HEK293 (cell line): ENCODE data around the gene NELL1.

Experiments
- CTCF ChIA-PET: fragments of 350-600 bp; formaldehyde crosslinking; extraction: SDS; loops from one replicate; lab custom pipeline; 2021; ENCODE audit warnings: antibody characterized with exemption; lab: Yijun Ruan, JAX
- POLR2A ChIA-PET: fragments of 300-600 bp; formaldehyde crosslinking; extraction: SDS; loops from one replicate; lab custom pipeline; 2020; ENCODE audit warnings: antibody characterized with exemption, inconsistent platforms; lab: Yijun Ruan, JAX
- H3K27ac ChIP-seq: fragments of 200-500 bp; sonication (Bioruptor generic); 2 replicates; pipeline ENCODE4 v1.5.1; 2014; ENCODE audit warnings: low read depth, low read length, control low read depth, inconsistent platforms; ENCODE audit errors: extremely low read depth
- H3K36me3 ChIP-seq, 2 experiments: fragments of 200-500 bp in 1 of 2; sonication (Bioruptor generic) in 1 of 2; 1 replicate in 1 of 2; 2 replicates in 1 of 2; pipeline ENCODE4 v1.5.1; 2014 to 2017; ENCODE audit warnings: inconsistent platforms in 2 of 2, low read length in 2 of 2; ENCODE audit not compliant: control insufficient read depth in 2 of 2, insufficient read depth in 1 of 2
- H3K4me1 ChIP-seq: fragments of 200-500 bp; sonication (Bioruptor generic); 2 replicates; pipeline ENCODE4 v1.5.1; 2014; ENCODE audit warnings: mild to moderate bottlenecking, low read length, inconsistent platforms; ENCODE audit not compliant: control insufficient read depth, insufficient read depth
- H3K4me3 ChIP-seq: 2 replicates; pipeline ENCODE4 v1.5.1; 2011; ENCODE audit warnings: low read depth, mild to moderate bottlenecking, control low read depth, low read length, moderate library complexity
- H3K9me3 ChIP-seq: fragments of 200-500 bp; sonication (Bioruptor generic); 2 replicates; pipeline ENCODE4 v1.5.1; 2014; ENCODE audit warnings: low read depth, low read length, inconsistent platforms; ENCODE audit not compliant: control insufficient read depth, insufficient read depth
- HOXD13 ChIP-seq: sonication (generic); formaldehyde crosslinking; IDR thresholded peaks from 2 replicates; pipeline ENCODE4 v1.8.0; 2022; ENCODE audit warnings: missing genetic modification reagents, borderline replicate concordance
- KLF8 ChIP-seq: fragments of 450-650 bp; formaldehyde crosslinking; IDR thresholded peaks from 2 replicates; pipeline ENCODE4 v1.5.1; 2016; ENCODE audit warnings: missing biosample characterization, missing genetic modification characterization
- KLF9 ChIP-seq: fragments of 450-650 bp; formaldehyde crosslinking; IDR thresholded peaks from 2 replicates; pipeline ENCODE4 v1.5.1; 2016; ENCODE audit warnings: missing biosample characterization, missing genetic modification characterization, low read depth
- REST ChIP-seq: fragments of 450-650 bp; formaldehyde crosslinking; IDR thresholded peaks from 2 replicates; pipeline ENCODE4 v1.5.1; 2016; ENCODE audit warnings: missing biosample characterization, missing genetic modification characterization
- SCRT2 ChIP-seq: fragments of 450-650 bp; formaldehyde crosslinking; IDR thresholded peaks from 2 replicates; pipeline ENCODE4 v1.5.1; 2016; ENCODE audit warnings: missing biosample characterization, missing genetic modification characterization
- SP2 ChIP-seq: fragments of 450-650 bp; formaldehyde crosslinking; IDR thresholded peaks from 2 replicates; pipeline ENCODE4 v1.5.1; 2016; ENCODE audit warnings: missing biosample characterization, missing genetic modification characterization
- ZBTB26 ChIP-seq: fragments of 450-650 bp; formaldehyde crosslinking; optimal IDR thresholded peaks from 2 replicates; pipeline ENCODE3; 2016; ENCODE audit warnings: missing biosample characterization, mild to moderate bottlenecking, missing genetic modification characterization
- ZFP3 ChIP-seq: fragments of 450-650 bp; formaldehyde crosslinking; IDR thresholded peaks from 2 replicates; pipeline ENCODE4 v1.5.1; 2016; ENCODE audit warnings: low read depth, missing biosample characterization, missing genetic modification characterization
- ZNF174 ChIP-seq: fragments of 450-650 bp; formaldehyde crosslinking; IDR thresholded peaks from 2 replicates; pipeline ENCODE4 v1.5.0; 2017; ENCODE audit warnings: missing biosample characterization, mild to moderate bottlenecking, missing genetic modification characterization
- ZNF19 ChIP-seq: fragments of 450-650 bp; formaldehyde crosslinking; IDR thresholded peaks from 2 replicates; pipeline ENCODE4; 2016; ENCODE audit warnings: missing biosample characterization, missing genetic modification characterization, low read depth
- ZNF311 ChIP-seq: fragments of 450-650 bp; formaldehyde crosslinking; IDR thresholded peaks from 2 replicates; pipeline ENCODE4 v1.5.1; 2017; ENCODE audit warnings: missing biosample characterization, missing genetic modification characterization, borderline replicate concordance
- ZNF324 ChIP-seq: fragments of 450-650 bp; formaldehyde crosslinking; IDR thresholded peaks from 2 replicates; pipeline ENCODE4 v1.5.1; 2016; ENCODE audit warnings: missing biosample characterization, missing genetic modification characterization
- ZNF501 ChIP-seq: fragments of 450-650 bp; formaldehyde crosslinking; IDR thresholded peaks from 2 replicates; pipeline ENCODE4 v1.5.1; 2016; ENCODE audit warnings: missing biosample characterization, missing genetic modification characterization
- ZNF529 ChIP-seq: fragments of 450-650 bp; formaldehyde crosslinking; IDR thresholded peaks from 2 replicates; pipeline ENCODE4 v1.5.1; 2017; ENCODE audit warnings: missing genetic modification characterization, missing biosample characterization; ENCODE audit not compliant: insufficient replicate concordance
- ZNF561 ChIP-seq: fragments of 450-650 bp; IDR thresholded peaks from 2 replicates; pipeline ENCODE4 v1.5.1; 2018; ENCODE audit warnings: missing biosample characterization, missing genetic modification characterization, borderline replicate concordance
- ZNF776 ChIP-seq: fragments of 450-650 bp; formaldehyde crosslinking; IDR thresholded peaks from 2 replicates; pipeline ENCODE4 v1.5.0; 2017; ENCODE audit warnings: missing biosample characterization, missing genetic modification characterization, borderline replicate concordance
- ZNF843 ChIP-seq: fragments of 450-650 bp; formaldehyde crosslinking; IDR thresholded peaks from 2 replicates; pipeline ENCODE4 v1.5.1; 2016; ENCODE audit warnings: missing biosample characterization, missing genetic modification characterization
- TF ChIP-seq, protein P1 (sequence below): fragments of 450-650 bp; formaldehyde crosslinking; IDR thresholded peaks from 2 replicates; pipeline ENCODE4 v1.5.0; 2017; ENCODE audit warnings: missing biosample characterization, missing genetic modification characterization, borderline replicate concordance
- TF ChIP-seq, protein P2 (sequence below): fragments of 450-650 bp; formaldehyde crosslinking; IDR thresholded peaks from 2 replicates; pipeline ENCODE4 v1.5.1; 2016; ENCODE audit warnings: missing biosample characterization, missing genetic modification characterization
- TF ChIP-seq, protein P3 (sequence below): fragments of 450-650 bp; formaldehyde crosslinking; IDR thresholded peaks from 2 replicates; pipeline ENCODE4 v1.5.1; 2017; ENCODE audit warnings: missing biosample characterization, missing genetic modification characterization

The NELL1 gene

DNA sequence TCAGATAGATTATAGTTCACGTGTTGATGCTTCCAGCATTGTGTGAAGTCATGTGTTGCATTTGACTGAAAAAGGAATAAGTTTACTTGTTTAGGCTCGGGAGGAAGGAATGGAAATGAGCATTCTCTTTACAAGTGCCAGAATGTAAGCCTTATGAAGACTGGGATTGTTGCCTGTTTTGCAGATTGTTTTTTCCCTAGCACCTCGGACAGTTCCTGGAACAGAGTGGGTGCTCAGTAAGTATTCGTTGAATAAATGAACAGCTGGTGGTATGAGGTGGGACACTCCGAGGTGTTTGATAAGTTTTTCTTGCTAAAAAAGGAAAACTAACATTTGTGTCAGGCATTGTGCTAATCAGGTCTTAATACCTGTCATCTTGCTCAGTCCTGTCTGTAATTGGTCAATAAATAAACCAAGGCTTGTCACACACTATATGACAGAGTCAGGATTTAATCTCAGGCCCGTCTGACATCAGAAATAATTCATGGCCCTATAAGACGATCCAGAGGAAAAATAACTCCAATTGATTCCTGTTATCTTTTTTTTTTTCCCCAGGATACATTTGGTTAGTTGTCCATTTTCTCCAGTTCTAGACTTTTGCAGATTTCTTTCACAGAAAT is 304.7 kb downstream of the NELL1 start:
- H3K4me3 ChIP-seq = no peak overlapping the region
- no peak overlapping the region for H3K27ac ChIP-seq
- ChIA-PET CTCF (no interaction called here), POLR2A (no interaction called here)
- H3K4me1 ChIP-seq = no peaks in the 10 kb centered on the region
- H3K36me3 ChIP-seq = no peaks in the 10 kb centered on the region
- H3K9me3 ChIP-seq = no peaks in the 10 kb centered on the region
- TF ChIP-seq REST = peak; percentile 65; the same call in 1 of the 2 replicates
- TF ChIP-seq ZNF311 = no peak
- TF ChIP-seq, protein P1, sequence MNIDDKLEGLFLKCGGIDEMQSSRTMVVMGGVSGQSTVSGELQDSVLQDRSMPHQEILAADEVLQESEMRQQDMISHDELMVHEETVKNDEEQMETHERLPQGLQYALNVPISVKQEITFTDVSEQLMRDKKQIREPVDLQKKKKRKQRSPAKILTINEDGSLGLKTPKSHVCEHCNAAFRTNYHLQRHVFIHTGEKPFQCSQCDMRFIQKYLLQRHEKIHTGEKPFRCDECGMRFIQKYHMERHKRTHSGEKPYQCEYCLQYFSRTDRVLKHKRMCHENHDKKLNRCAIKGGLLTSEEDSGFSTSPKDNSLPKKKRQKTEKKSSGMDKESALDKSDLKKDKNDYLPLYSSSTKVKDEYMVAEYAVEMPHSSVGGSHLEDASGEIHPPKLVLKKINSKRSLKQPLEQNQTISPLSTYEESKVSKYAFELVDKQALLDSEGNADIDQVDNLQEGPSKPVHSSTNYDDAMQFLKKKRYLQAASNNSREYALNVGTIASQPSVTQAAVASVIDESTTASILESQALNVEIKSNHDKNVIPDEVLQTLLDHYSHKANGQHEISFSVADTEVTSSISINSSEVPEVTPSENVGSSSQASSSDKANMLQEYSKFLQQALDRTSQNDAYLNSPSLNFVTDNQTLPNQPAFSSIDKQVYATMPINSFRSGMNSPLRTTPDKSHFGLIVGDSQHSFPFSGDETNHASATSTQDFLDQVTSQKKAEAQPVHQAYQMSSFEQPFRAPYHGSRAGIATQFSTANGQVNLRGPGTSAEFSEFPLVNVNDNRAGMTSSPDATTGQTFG (tag by site-specific recombination) = no peak
- no peak for TF ChIP-seq HOXD13 (CRISPR knock-in tag)

DNA sequence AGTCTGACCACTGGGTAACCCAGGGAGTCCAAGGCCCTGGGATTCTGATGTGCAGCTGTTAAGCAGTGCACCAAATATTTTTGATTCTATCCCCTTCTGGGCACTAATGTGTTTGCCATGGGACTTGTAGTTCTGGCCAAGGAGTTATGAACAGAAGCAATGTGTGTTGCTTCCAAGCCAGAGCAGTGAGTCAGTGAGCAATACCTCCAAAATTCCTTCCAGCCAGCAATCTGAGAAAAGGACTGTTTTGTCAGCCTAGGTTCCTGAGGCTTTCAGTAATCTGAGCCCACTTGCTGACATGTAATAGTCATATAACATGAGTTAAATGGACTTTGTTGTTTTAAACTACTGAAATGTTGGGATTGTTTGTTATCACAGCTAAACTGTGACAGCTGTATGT is 311.4 kb downstream of the NELL1 start:
- Histone ChIP-seq H3K9me3 (no peaks in the 10 kb centered on the region), H3K36me3 (no peaks in the 10 kb centered on the region), H3K4me3 (no peak overlapping the region), H3K4me1 (no peaks in the 10 kb centered on the region), H3K27ac (no peak overlapping the region)
- POLR2A ChIA-PET = no interaction called here
- CTCF ChIA-PET = interaction anchor here (0.7 kb wide), 1 partner anchor 1149 kb away, joined by 4 read pairs; no protein-coding TSS in a partner anchor
- TF ChIP-seq SP2 (tag by site-specific recombination) = no peak
- TF ChIP-seq SCRT2 (tag by site-specific recombination) = no peak
- TF ChIP-seq, protein P2, sequence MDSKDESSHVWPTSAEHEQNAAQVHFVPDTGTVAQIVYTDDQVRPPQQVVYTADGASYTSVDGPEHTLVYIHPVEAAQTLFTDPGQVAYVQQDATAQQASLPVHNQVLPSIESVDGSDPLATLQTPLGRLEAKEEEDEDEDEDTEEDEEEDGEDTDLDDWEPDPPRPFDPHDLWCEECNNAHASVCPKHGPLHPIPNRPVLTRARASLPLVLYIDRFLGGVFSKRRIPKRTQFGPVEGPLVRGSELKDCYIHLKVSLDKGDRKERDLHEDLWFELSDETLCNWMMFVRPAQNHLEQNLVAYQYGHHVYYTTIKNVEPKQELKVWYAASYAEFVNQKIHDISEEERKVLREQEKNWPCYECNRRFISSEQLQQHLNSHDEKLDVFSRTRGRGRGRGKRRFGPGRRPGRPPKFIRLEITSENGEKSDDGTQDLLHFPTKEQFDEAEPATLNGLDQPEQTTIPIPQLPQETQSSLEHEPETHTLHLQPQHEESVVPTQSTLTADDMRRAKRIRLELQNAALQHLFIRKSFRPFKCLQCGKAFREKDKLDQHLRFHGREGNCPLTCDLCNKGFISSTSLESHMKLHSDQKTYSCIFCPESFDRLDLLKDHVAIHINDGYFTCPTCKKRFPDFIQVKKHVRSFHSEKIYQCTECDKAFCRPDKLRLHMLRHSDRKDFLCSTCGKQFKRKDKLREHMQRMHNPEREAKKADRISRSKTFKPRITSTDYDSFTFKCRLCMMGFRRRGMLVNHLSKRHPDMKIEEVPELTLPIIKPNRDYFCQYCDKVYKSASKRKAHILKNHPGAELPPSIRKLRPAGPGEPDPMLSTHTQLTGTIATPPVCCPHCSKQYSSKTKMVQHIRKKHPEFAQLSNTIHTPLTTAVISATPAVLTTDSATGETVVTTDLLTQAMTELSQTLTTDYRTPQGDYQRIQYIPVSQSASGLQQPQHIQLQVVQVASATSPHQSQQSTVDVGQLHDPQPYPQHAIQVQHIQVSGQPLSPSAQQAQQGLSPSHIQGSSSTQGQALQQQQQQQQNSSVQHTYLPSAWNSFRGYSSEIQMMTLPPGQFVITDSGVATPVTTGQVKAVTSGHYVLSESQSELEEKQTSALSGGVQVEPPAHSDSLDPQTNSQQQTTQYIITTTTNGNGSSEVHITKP (tag by site-specific recombination) = no peak
- no peak for TF ChIP-seq ZNF529
- no peak for TF ChIP-seq ZNF561 (tag by site-specific recombination)
- TF ChIP-seq ZNF843 (tag by site-specific recombination) = no peak
- TF ChIP-seq KLF9 (tag by site-specific recombination) = no peak
- TF ChIP-seq, protein P3, sequence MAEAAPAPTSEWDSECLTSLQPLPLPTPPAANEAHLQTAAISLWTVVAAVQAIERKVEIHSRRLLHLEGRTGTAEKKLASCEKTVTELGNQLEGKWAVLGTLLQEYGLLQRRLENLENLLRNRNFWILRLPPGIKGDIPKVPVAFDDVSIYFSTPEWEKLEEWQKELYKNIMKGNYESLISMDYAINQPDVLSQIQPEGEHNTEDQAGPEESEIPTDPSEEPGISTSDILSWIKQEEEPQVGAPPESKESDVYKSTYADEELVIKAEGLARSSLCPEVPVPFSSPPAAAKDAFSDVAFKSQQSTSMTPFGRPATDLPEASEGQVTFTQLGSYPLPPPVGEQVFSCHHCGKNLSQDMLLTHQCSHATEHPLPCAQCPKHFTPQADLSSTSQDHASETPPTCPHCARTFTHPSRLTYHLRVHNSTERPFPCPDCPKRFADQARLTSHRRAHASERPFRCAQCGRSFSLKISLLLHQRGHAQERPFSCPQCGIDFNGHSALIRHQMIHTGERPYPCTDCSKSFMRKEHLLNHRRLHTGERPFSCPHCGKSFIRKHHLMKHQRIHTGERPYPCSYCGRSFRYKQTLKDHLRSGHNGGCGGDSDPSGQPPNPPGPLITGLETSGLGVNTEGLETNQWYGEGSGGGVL (tag by site-specific recombination) = no peak
- no peak for TF ChIP-seq ZNF324
- no peak for TF ChIP-seq ZNF19 (tag by site-specific recombination)
- TF ChIP-seq ZNF776 (tag by site-specific recombination) = no peak
- no peak for TF ChIP-seq ZBTB26 (tag by site-specific recombination)
- no peak for TF ChIP-seq ZNF501 (tag by site-specific recombination)
- no peak for TF ChIP-seq ZNF174 (tag by site-specific recombination)
- no peak for TF ChIP-seq ZFP3 (tag by site-specific recombination)
- TF ChIP-seq KLF8 (tag by site-specific recombination) = no peak
